T-cell (primary cell): ENCODE results near the gene IFIT1B. TPM values are rescaled to one million over a fixed set of nuclear protein-coding genes. Genes with fewer than 3 reads are reported as not detected.
A peak's percentile ranks its signal among the peaks of the same experiment; 100 is the strongest.
"Not testable (repeated sequence)": the region's sequence is repeated elsewhere in the genome, so short reads cannot be mapped to it uniquely, and the experiment has no call there.

Experiments
- ATAC-seq, 4 experiments: fragments of 200-7000 bp in 3 of 4; fragments of 150-1000 bp in 1 of 4; cut with Tn5 transposase; replicated peaks in 1 of 4; 1 replicate in 3 of 4; 2 replicates in 1 of 4; pipeline ENCODE4 v1.10.0; 2021; ENCODE audit warnings: moderate library complexity in 3 of 4, mild to moderate bottlenecking in 2 of 4, moderate number of reproducible peaks in 1 of 4
- CTCF ChIA-PET, 2 donors: fragments of 300-600 bp; sonication (Branson Sonifier 250); formaldehyde crosslinking; loops; one replicate each; lab custom pipeline; 2022; ENCODE audit warnings: antibody characterized with exemption in 2 of 2; lab: Charles Lee
- POLR2A ChIA-PET, 2 donors: fragments of 300-600 bp; sonication (Branson Sonifier 250); formaldehyde crosslinking; loops; one replicate each; lab custom pipeline; 2022; ENCODE audit warnings: antibody characterized with exemption in 2 of 2; lab: Charles Lee
- DNase-seq, 35 experiments: peaks; one replicate each; pipeline versions ENCODE4 v3.0.0 to v3.0.0-alpha.2; 2013 to 2023
- H3K27ac ChIP-seq: one replicate; pipeline ENCODE4 v1.5.1; 2013; ENCODE audit warnings: low read length
- H3K27me3 ChIP-seq, 2 experiments: replicated peaks in 1 of 2; 1 replicate in 1 of 2; 2 replicates in 1 of 2; pipeline versions ENCODE4 v1.6.1 to v1.7.0; 2013; ENCODE audit warnings: low read length in 1 of 2, mixed read lengths in 1 of 2; ENCODE audit not compliant: control insufficient read depth in 2 of 2, insufficient read depth in 2 of 2; ENCODE audit errors: extremely low read depth in 1 of 2
- H3K36me3 ChIP-seq, 2 donors: 1 replicate in 1 of 2; 2 replicates in 1 of 2; pipeline versions ENCODE4 v1.6.1 to v1.7.0; 2013; ENCODE audit warnings: low read length in 1 of 2; ENCODE audit not compliant: control insufficient read depth in 2 of 2, insufficient read depth in 1 of 2; ENCODE audit errors: extremely low read depth in 1 of 2
- H3K4me1 ChIP-seq, 2 experiments: 1 replicate in 1 of 2; 2 replicates in 1 of 2; pipeline versions ENCODE4 v1.6.1 to v1.7.0; 2013; ENCODE audit warnings: low read length in 2 of 2, mixed read lengths in 1 of 2; ENCODE audit not compliant: insufficient read depth in 2 of 2, control insufficient read depth in 1 of 2; ENCODE audit errors: extremely low read depth in 1 of 2
- H3K4me3 ChIP-seq, 2 donors: 1 replicate in 1 of 2; 2 replicates in 1 of 2; pipeline versions ENCODE4 v1.5.1 to v1.7.0; 2013; ENCODE audit warnings: mild to moderate bottlenecking in 2 of 2, low read length in 1 of 2, moderate library complexity in 1 of 2; ENCODE audit not compliant: control insufficient read depth in 1 of 2; ENCODE audit errors: extremely low read depth in 1 of 2
- H3K9me3 ChIP-seq: 2 replicates; pipeline ENCODE4 v1.7.0; 2013
- H3K27ac Mint-ChIP-seq, 2 donors: one replicate each; pipeline ENCODE4 v1.8.0; 2020 to 2021; ENCODE audit warnings: mild to moderate bottlenecking in 2 of 2, mixed read lengths in 2 of 2
- H3K27me3 Mint-ChIP-seq, 2 donors: one replicate each; pipeline ENCODE4 v1.8.0; 2021 to 2022; ENCODE audit warnings: mixed read lengths in 2 of 2
- H3K36me3 Mint-ChIP-seq: one replicate; pipeline ENCODE4 v1.8.0; 2021; ENCODE audit warnings: mixed read lengths
- H3K4me1 Mint-ChIP-seq, 3 donors: one replicate each; pipeline ENCODE4 v1.8.0; 2020 to 2022; ENCODE audit warnings: mixed read lengths in 3 of 3, mild to moderate bottlenecking in 1 of 3
- H3K4me3 Mint-ChIP-seq, 3 donors: one replicate each; pipeline ENCODE4 v1.8.0; 2020 to 2022; ENCODE audit warnings: mild to moderate bottlenecking in 3 of 3, mixed read lengths in 3 of 3, moderate library complexity in 3 of 3
- H3K9me3 Mint-ChIP-seq, 3 donors: one replicate each; pipeline ENCODE4 v1.8.0; 2020 to 2022; ENCODE audit warnings: mixed read lengths in 3 of 3
- WGBS: methylation state at CpG from one replicate; pipeline ENCODE4 v1.1.5; 2013; ENCODE audit warnings: missing lambda C conversion rate; ENCODE audit not compliant: insufficient coverage; 5-methylcytosine and 5-hydroxymethylcytosine counted together
- total RNA-seq, 35 experiments: library from RNA in 6 of 35; stranded (reverse) in 6 of 35; fragments of 120-200 nt in 1 of 35; gene quantifications; one replicate each; pipeline versions ENCODE4 v1.2.1 to v1.2.4 and lab custom pipeline; 2013 to 2026

IFIT1B gene
- total RNA-seq, 5 donors from 2014 or later (not counting 1 experiment from before 2014, with no cell fraction given) = not detected

GRCh38 chr10:89382757-89383156, 4.9 kb downstream of the IFIT1B start:
- no peaks in the 10 kb centered on the region for H3K36me3 ChIP-seq
- H3K4me3 ChIP-seq = no peak overlapping the region
- H3K4me1 Mint-ChIP-seq = no peaks in the 10 kb centered on the region
- H3K27ac ChIP-seq = no peak overlapping the region
- DNase-seq (no peak), ATAC-seq (no peak)
- no peaks in the 10 kb centered on the region for H3K9me3 ChIP-seq
- no peaks in the 10 kb centered on the region for H3K9me3 Mint-ChIP-seq
- H3K36me3 Mint-ChIP-seq = peaks cover 3% of the 10 kb centered on the region
- no peaks in the 10 kb centered on the region for H3K27me3 ChIP-seq
- WGBS = no CpG with 5 or more reads among the region's 1 CpG
- no peak overlapping the region for H3K4me3 Mint-ChIP-seq
- H3K27ac Mint-ChIP-seq = no peak overlapping the region
- ChIA-PET CTCF (no interaction called here), POLR2A (interaction anchor here in 1 of 2 donors (0.6 kb wide), 1 partner anchor 17 kb away, joined by 3 read pairs; no protein-coding TSS in a partner anchor)
- no peaks in the 10 kb centered on the region for H3K27me3 Mint-ChIP-seq
- no peaks in the 10 kb centered on the region for H3K4me1 ChIP-seq

- Mint-ChIP-seq H3K4me3 (no peak overlapping the region), H3K4me1 (no peaks in the 10 kb centered on the region), H3K9me3 (no peaks in the 10 kb centered on the region), H3K27me3 (no peaks in the 10 kb centered on the region), H3K27ac (no peak overlapping the region), H3K36me3 (no peaks in the 10 kb centered on the region)
- ATAC-seq = no peak
- DNase-seq = no peak
- H3K9me3 ChIP-seq = no peaks in the 10 kb centered on the region
- H3K36me3 ChIP-seq = no peaks in the 10 kb centered on the region
- no peak overlapping the region for H3K4me3 ChIP-seq
- CTCF ChIA-PET = interaction anchor here in 1 of 2 donors (1.2 to 1.4 kb wide), 2 partner anchors 15 to 20 kb away, joined by 3 read pairs; no protein-coding TSS in a partner anchor
- POLR2A ChIA-PET = no interaction called here
- H3K27me3 ChIP-seq = no peaks in the 10 kb centered on the region
- WGBS = 63% methylated on average over 2 of the region's 4 CpGs
- no peak overlapping the region for H3K27ac ChIP-seq
- H3K4me1 ChIP-seq = no peaks in the 10 kb centered on the region
Measured at GRCh38 chr10:89384474-89385340, 6.9 kb downstream of the IFIT1B start.

- Mint-ChIP-seq H3K4me1 (peaks cover 15 to 23% (median 18%) of the 10 kb centered on the region in 3 donors), H3K27me3 (no peaks in the 10 kb centered on the region), H3K4me3 (no peak overlapping the region), H3K9me3 (no peaks in the 10 kb centered on the region), H3K36me3 (no peaks in the 10 kb centered on the region), H3K27ac (peak overlapping the region in 1 of 2 donors; percentile 27)
- H3K36me3 ChIP-seq = no peaks in the 10 kb centered on the region
- ChIA-PET POLR2A (no interaction called here), CTCF (interaction anchor here (0.6 to 2.7 kb wide), 12 partner anchors 23 to 1331 kb away, joined by 3 to 10 read pairs (median 3); partner anchors contain the start of genes IFIT2 (in 1 of the 2), IFIT5 (in 1 of the 2) and LIPA (in 1 of the 2))
- H3K27me3 ChIP-seq = no peaks in the 10 kb centered on the region
- no CpG with 5 or more reads among the region's 2 CpGs for WGBS
- no peak overlapping the region for H3K27ac ChIP-seq
- H3K9me3 ChIP-seq = no peaks in the 10 kb centered on the region
- ATAC-seq = no peak
- DNase-seq = no peak
- H3K4me3 ChIP-seq = no peak overlapping the region
- H3K4me1 ChIP-seq = peaks cover 8 to 13% of the 10 kb centered on the region in 2 experiments
Measured at GRCh38 chr10:89388806-89389205, 10.9 kb downstream of the IFIT1B start.

GRCh38 chr10:89389254-89389653, 11.4 kb downstream of the IFIT1B start:
- no CpG with 5 or more reads among the region's 1 CpG for WGBS

DNA sequence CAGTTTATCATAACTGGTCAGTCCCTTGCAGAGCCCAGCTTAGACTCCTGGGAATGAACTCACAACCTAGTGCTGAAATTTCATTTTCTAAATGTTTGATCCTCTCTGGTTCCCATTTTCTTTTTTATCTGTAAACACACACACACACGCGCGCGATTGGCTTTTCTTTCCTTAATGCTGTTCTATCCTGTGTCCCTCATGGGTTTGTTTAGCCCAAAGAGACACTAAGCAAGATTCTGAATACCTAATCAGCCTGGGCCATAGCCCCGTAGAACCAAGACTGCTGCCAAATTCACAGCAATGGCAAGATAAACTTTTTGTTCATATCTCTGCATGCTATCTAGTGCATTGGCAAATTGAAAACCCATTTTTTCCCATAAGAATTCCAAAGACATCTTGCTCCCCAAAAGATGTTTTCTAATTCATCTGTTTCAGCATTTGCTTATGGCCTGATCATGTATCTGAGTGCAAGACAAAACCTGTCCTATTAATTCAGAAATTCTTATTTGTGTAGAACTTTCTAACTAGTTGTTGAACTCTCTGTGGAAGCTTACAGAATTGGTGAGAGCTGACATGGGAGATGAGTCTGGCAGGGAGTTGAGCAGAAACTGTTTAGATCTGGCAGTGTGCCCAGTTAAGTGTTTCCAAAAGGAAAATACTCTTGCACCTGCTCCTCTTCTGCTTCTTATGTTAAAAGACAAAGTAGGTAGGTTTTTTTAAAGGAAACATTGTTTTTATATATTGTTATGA, 12.8 kb downstream of the IFIT1B start:
- CTCF ChIA-PET = no interaction called here
- H3K4me1 ChIP-seq = peaks cover 10 to 15% of the 10 kb centered on the region in 2 experiments
- no peaks in the 10 kb centered on the region for H3K27me3 ChIP-seq
- Mint-ChIP-seq H3K4me1 (peaks cover 26 to 39% (median 31%) of the 10 kb centered on the region in 3 donors), H3K4me3 (peak overlapping the region in 1 of 3 donors; percentile 90), H3K36me3 (peaks cover 8% of the 10 kb centered on the region), H3K27ac (peak overlapping the region; percentile 1 to 39), H3K27me3 (no peaks in the 10 kb centered on the region), H3K9me3 (no peaks in the 10 kb centered on the region)
- POLR2A ChIA-PET = interaction anchor here (1.1 to 2.4 kb wide), 2 partner anchors 22 to 24 kb away, joined by 3 to 37 read pairs; partner anchors contain the start of gene IFIT5 (in 1 of the 2)
- H3K4me3 ChIP-seq = no peak overlapping the region
- no peak for DNase-seq
- no peaks in the 10 kb centered on the region for H3K9me3 ChIP-seq
- ATAC-seq = no peak
- H3K27ac ChIP-seq = no peak overlapping the region
- no peaks in the 10 kb centered on the region for H3K36me3 ChIP-seq
- 100% methylated on average over 5 of the region's 5 CpGs for WGBS

More at GRCh38 chr10:89389254-89389653, 11.4 kb downstream of the IFIT1B start:
- ChIA-PET CTCF (interaction anchor here (0.6 to 2.7 kb wide), 8 partner anchors 25 to 1332 kb away, joined by 3 to 10 read pairs (median 3); partner anchors contain the start of genes IFIT2 (in 1 of the 2) and IFIT5 (in 1 of the 2)), POLR2A (no interaction called here)
- Histone ChIP-seq H3K27ac (no peak overlapping the region), H3K4me1 (peaks cover 10 to 13% of the 10 kb centered on the region in 2 experiments), H3K9me3 (no peaks in the 10 kb centered on the region), H3K27me3 (no peaks in the 10 kb centered on the region), H3K36me3 (no peaks in the 10 kb centered on the region), H3K4me3 (no peak overlapping the region)
- DNase-seq (peak in 1 of 35 experiments; percentile 48), ATAC-seq (peak in 1 of 4 experiments; percentile 21)
- H3K4me1 Mint-ChIP-seq = peaks cover 15 to 28% (median 23%) of the 10 kb centered on the region in 3 donors
- H3K27ac Mint-ChIP-seq = no peak overlapping the region
- H3K36me3 Mint-ChIP-seq = no peaks in the 10 kb centered on the region
- H3K27me3 Mint-ChIP-seq = no peaks in the 10 kb centered on the region
- H3K4me3 Mint-ChIP-seq = no peak overlapping the region
- H3K9me3 Mint-ChIP-seq = no peaks in the 10 kb centered on the region

DNA sequence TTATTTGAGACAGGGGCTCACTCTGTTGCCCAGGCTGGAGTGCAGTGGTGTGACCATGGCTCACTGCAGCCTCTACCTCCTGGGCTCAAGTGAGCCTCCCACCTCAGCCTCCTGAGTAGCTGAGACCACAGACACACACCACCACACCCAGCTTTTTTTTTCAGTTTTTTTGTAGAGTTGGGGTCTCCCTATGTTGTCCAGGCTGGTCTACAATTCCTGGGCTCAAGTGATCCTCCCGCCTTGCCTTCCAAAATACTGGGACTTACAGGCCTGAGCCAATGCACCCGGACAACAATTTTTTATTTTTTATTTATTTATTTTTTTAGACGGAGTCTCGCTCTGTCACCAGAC, 13.3 kb downstream of the IFIT1B start:
- POLR2A ChIA-PET = interaction anchor here (1.1 to 2.4 kb wide), 2 partner anchors 21 to 23 kb away, joined by 3 to 37 read pairs; partner anchors contain the start of gene IFIT5 (in 1 of the 2)
- peak overlapping the region in 1 of 3 donors; percentile 90 for H3K4me3 Mint-ChIP-seq
- CTCF ChIA-PET = not testable (repeated sequence)

More for the DNA sequence above, 13.3 kb downstream of the IFIT1B start:
- H3K9me3 ChIP-seq, H3K27ac ChIP-seq, H3K9me3 Mint-ChIP-seq, H3K36me3 ChIP-seq, H3K27me3 ChIP-seq, H3K4me3 ChIP-seq, ATAC-seq, DNase-seq, H3K27me3 Mint-ChIP-seq: not testable (repeated sequence)
- no CpG with 5 or more reads among the region's 4 CpGs for WGBS
- H3K27ac Mint-ChIP-seq = peak overlapping the region in 1 of 2 donors; percentile 39
- H3K36me3 Mint-ChIP-seq = peaks cover 12% of the 10 kb centered on the region
- peaks cover 10 to 15% of the 10 kb centered on the region in 2 experiments for H3K4me1 ChIP-seq
- peaks cover 26 to 43% (median 35%) of the 10 kb centered on the region in 3 donors for H3K4me1 Mint-ChIP-seq
